ENCODE data around the gene FAM117A.

Gene FAM117A

GRCh38 chr17:49717371-49717861, 46.5 kb downstream of the FAM117A start:
- Histone ChIP-seq H3K27me3 (ENCODE audit: low read depth) (no peaks in the 10 kb centered on the region), H3K36me3 (replicated peaks) (peaks cover 12% of the 10 kb centered on the region), H3K9me3 (no peaks in the 10 kb centered on the region), H3K4me1 (no peaks in the 10 kb centered on the region), H3K4me3 (no peak overlapping the region)
- no peak for DNase-seq (ENCODE audit: low spot score in 2 of 2)
- in situ Hi-C loops (cut with MboI; ENCODE audit: low sequenced_read_pairs): no loop called here

- no peaks in the 10 kb centered on the region for H3K4me1 ChIP-seq
- no peaks in the 10 kb centered on the region for H3K27me3 ChIP-seq (ENCODE audit: low read depth)
- no peak overlapping the region for H3K4me3 ChIP-seq
- no peak for DNase-seq (ENCODE audit: low spot score in 2 of 2)
- no peaks in the 10 kb centered on the region for H3K9me3 ChIP-seq
- H3K36me3 ChIP-seq (replicated peaks): peaks cover 12% of the 10 kb centered on the region
- in situ Hi-C loops (cut with MboI; ENCODE audit: low sequenced_read_pairs): no loop called here
Measured at GRCh38 chr17:49716668-49717364, 47.1 kb downstream of the FAM117A start.

DNA sequence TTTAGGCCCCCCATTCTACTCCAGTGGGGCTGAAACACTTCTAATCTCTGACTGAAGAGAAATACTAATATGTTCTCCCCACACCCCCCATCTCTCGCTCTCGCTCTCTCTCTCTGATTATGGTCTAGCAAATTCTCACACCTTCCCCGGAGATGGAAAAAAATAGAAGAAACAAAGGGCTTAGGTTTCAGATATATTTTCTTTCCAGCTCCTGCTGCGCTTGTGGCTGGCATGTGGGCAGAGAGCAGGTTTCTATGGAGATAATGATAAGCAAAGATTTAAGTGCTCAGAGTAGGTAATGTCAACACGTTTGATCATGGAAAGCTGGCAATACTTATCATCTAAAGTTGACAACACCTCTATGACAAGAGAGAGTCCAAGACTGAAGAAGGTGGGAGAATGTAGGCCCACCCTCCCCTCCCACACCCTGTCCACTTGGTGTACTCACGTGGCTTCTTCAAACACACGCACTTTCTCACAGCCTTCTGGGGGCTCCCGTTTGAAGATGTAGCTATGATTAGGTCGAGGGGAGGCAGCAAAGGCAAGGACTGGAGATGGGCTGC, 48.1 kb downstream of the FAM117A start:
- H3K4me1 ChIP-seq: no peaks in the 10 kb centered on the region
- DNase-seq (ENCODE audit: low spot score in 2 of 2): no peak
- no peaks in the 10 kb centered on the region for H3K27me3 ChIP-seq (ENCODE audit: low read depth)
- no peak overlapping the region for H3K4me3 ChIP-seq
- H3K9me3 ChIP-seq: no peaks in the 10 kb centered on the region
- H3K36me3 ChIP-seq (replicated peaks): peaks cover 12% of the 10 kb centered on the region
- in situ Hi-C loops (cut with MboI; ENCODE audit: low sequenced_read_pairs): no loop called here

DNA sequence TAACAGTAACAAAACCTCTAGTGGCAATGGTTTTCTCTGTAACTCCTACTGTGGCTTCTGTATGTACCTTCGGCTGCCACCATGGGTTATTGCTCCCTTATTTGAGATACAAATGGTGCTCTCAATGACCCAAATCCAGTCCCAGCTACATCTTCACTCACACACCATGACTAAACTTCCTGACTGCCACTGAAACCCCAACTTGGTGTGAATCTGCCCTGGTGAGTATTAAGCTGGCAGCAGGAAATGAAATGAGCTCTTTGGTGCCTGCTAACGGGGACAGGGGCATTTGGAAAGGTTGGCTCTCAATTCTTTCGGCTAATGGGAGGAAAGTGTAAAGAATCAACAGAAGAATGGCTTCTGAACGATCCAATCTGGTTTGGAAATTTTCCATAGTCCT, 48.7 kb downstream of the FAM117A start:
- H3K27me3 ChIP-seq (ENCODE audit: low read depth): no peaks in the 10 kb centered on the region
- in situ Hi-C loops (cut with MboI; ENCODE audit: low sequenced_read_pairs): no loop called here
- no peak overlapping the region for H3K4me3 ChIP-seq
- H3K9me3 ChIP-seq: no peaks in the 10 kb centered on the region
- H3K4me1 ChIP-seq: no peaks in the 10 kb centered on the region
- no peak for DNase-seq (ENCODE audit: low spot score in 2 of 2)
- H3K36me3 ChIP-seq (replicated peaks): peaks cover 12% of the 10 kb centered on the region

- no peak for DNase-seq (ENCODE audit: low spot score in 2 of 2)
- no peaks in the 10 kb centered on the region for H3K9me3 ChIP-seq
- H3K27me3 ChIP-seq (ENCODE audit: low read depth): no peaks in the 10 kb centered on the region
- peaks cover 26% of the 10 kb centered on the region for H3K36me3 ChIP-seq (replicated peaks)
- peaks cover 9% of the 10 kb centered on the region for H3K4me1 ChIP-seq
- H3K4me3 ChIP-seq: peak overlapping the region; percentile 95
- in situ Hi-C loops (cut with MboI; ENCODE audit: low sequenced_read_pairs): loop anchor here (10.0 kb wide), 3 partner anchors 136 to 304 kb away; partner anchors contain the start of genes DLX3 and TAC4
Measured at GRCh38 chr17:49708515-49709183, 55.3 kb downstream of the FAM117A start.

- peaks cover 9% of the 10 kb centered on the region for H3K4me1 ChIP-seq
Measured at GRCh38 chr17:49707608-49708514, 56.1 kb downstream of the FAM117A start, which contains the start of gene SLC35B1. Gene SLC35B1, minus strand, starts transcription at chr17:49707964. Its CDS starts 131 bp downstream, at chr17:49707833.

DNA sequence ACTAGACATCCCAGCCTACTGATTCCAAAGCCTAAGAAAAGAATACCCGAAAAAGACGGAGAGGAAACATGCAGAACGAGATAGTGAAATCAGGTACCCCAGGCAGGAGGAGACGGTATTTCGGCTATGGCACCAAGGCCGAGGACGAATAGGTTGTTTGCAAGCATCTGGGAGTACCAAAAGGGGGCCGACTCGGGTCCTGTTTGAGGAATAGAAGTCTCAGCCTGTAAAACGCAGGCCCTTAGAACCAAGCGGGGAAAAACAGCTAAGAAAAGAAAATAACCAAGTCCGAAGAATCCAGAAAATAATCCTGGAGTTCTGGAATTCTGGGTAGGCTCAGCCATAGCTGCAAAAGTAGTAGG, 56.7 kb downstream of the FAM117A start:
- Histone ChIP-seq H3K4me3 (peak overlapping the region; percentile 95), H3K4me1 (peaks cover 9% of the 10 kb centered on the region), H3K9me3 (no peaks in the 10 kb centered on the region), H3K36me3 (replicated peaks) (peaks cover 41% of the 10 kb centered on the region), H3K27me3 (ENCODE audit: low read depth) (no peaks in the 10 kb centered on the region)
- in situ Hi-C loops (cut with MboI; ENCODE audit: low sequenced_read_pairs): loop anchor here (10.0 kb wide), 3 partner anchors 138 to 302 kb away; partner anchors contain the start of genes DLX3 and TAC4
- DNase-seq (ENCODE audit: low spot score in 2 of 2): peak in 1 of 2 experiments; percentile 20

More at GRCh38 chr17:49707608-49708514, 56.1 kb downstream of the FAM117A start, which contains the start of gene SLC35B1:
- H3K4me3 ChIP-seq: peak within 1 kb of the TSS; percentile 95
- H3K36me3 ChIP-seq (replicated peaks): peaks cover 34% of the 10 kb centered on the region
- no peaks in the 10 kb centered on the region for H3K27me3 ChIP-seq (ENCODE audit: low read depth)
- peak; percentile 98 to 99 for DNase-seq (ENCODE audit: low spot score in 2 of 2)
- H3K9me3 ChIP-seq: no peaks in the 10 kb centered on the region
- in situ Hi-C loops (cut with MboI; ENCODE audit: low sequenced_read_pairs): loop anchor here (10.0 kb wide), 3 partner anchors 137 to 303 kb away; partner anchors contain the start of genes DLX3 and TAC4

- H3K4me1 ChIP-seq: peaks cover 9% of the 10 kb centered on the region
- in situ Hi-C loops (cut with MboI; ENCODE audit: low sequenced_read_pairs): loop anchor here (10.0 kb wide), 3 partner anchors 140 to 300 kb away; partner anchors contain the start of genes DLX3 and TAC4
- no peak for DNase-seq (ENCODE audit: low spot score in 2 of 2)
- no peaks in the 10 kb centered on the region for H3K27me3 ChIP-seq (ENCODE audit: low read depth)
- H3K36me3 ChIP-seq (replicated peaks): peaks cover 60% of the 10 kb centered on the region
- H3K9me3 ChIP-seq: no peaks in the 10 kb centered on the region
- no peak overlapping the region for H3K4me3 ChIP-seq
Measured at GRCh38 chr17:49705254-49705653, 58.7 kb downstream of the FAM117A start.

DNA sequence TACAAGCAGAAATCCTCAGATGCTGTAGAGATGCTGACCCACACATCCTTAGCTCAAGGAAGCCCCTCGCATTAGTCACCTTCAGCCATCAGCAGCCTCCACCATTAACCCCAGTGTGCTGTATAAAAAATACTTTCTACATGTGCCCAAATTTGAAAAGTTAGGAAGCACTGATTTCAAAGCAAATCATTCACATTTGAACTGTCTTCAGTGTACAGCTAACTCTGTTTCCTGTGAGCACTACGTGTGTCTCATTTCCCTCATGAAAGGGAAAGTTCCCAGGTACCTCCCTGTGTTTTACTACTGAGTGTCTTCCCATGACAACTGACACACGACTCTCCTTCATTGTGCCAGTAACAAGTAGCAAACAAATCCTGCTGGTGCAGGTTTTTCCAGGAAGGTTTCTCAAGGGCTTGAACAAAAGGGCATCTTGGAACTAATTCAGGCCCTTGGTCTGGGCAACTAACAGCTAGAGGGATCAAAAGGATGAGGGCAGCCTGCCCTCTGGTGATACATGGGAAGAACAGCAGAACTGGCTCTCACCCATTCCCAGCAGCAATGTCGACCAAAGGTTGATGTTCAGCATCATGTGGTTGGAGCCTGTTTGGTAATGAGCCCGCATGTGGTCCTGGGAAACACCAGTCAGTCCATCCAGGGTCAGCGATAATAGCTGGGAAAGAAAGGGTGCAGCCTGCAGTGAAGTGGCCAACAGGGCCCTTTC, 60.2 kb downstream of the FAM117A start:
- H3K4me3 ChIP-seq: no peak overlapping the region
- peak; percentile 12 to 20 for DNase-seq (ENCODE audit: low spot score in 2 of 2)
- H3K9me3 ChIP-seq: no peaks in the 10 kb centered on the region
- in situ Hi-C loops (cut with MboI; ENCODE audit: low sequenced_read_pairs): loop anchor here (10.0 kb wide), 3 partner anchors 141 to 299 kb away; partner anchors contain the start of genes DLX3 and TAC4
- H3K36me3 ChIP-seq (replicated peaks): peaks cover 60% of the 10 kb centered on the region
- H3K27me3 ChIP-seq (ENCODE audit: low read depth): no peaks in the 10 kb centered on the region
- H3K4me1 ChIP-seq: peaks cover 9% of the 10 kb centered on the region

DNA sequence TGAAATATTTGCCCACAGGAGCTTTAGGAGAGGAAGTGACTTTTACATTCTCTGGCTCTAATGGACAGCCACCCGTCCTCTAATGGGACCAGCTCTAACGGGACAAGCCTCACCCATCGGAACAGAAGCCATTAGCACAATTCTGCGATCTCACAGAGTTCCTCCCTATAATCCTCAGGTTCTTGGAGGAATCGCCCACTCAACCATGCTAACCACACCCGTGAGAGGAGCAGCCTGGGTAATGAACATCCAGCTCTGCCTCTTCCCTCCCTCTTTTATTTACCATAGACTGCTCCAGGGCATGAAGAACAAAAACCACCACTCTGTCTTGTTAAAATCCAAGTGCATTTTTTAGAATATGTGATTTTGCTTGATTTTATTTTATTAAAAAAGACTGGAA, 63.0 kb downstream of the FAM117A start:
- Histone ChIP-seq H3K4me3 (no peak overlapping the region), H3K9me3 (no peaks in the 10 kb centered on the region), H3K27me3 (ENCODE audit: low read depth) (no peaks in the 10 kb centered on the region), H3K4me1 (no peaks in the 10 kb centered on the region), H3K36me3 (replicated peaks) (peaks cover 56% of the 10 kb centered on the region)
- in situ Hi-C loops (cut with MboI; ENCODE audit: low sequenced_read_pairs): loop anchor here (10.0 kb wide), 3 partner anchors 144 to 296 kb away; partner anchors contain the start of genes DLX3 and TAC4
- DNase-seq (ENCODE audit: low spot score in 2 of 2): no peak

DNA sequence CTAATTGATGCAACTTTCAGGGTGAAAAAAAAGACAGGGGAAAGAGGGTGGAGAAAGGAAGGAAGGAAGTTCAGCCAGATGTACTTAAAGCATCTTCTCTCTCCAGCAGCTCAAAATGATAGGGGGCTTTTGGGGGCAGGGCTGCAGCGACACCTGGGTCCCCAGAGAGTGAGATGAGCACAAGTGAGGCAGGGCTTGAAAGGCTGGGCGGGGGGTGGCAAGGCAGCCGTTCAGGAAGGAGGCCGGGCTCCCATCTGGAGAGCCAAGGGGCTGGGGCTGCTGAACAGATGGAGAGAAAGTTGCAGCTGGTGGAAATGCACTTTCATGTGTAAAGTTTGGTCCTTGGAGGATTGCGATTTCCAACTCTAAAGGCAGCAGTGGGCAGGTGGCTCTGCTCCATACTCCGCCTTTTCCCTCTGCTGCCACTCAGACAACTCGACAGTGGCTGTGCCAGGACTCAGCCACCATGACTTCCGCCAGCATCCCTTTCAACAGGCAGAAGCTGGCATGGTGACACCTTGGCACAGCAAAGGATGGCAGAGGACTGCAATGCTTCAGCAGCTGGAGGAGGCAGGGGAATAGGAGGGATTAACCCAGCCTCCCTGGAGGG, 63.9 kb downstream of the FAM117A start:
- no peak overlapping the region for H3K4me3 ChIP-seq
- H3K4me1 ChIP-seq: no peaks in the 10 kb centered on the region
- DNase-seq (ENCODE audit: low spot score in 2 of 2): no peak
- in situ Hi-C loops (cut with MboI; ENCODE audit: low sequenced_read_pairs): loop anchor here (5.0 to 10.0 kb wide), 4 partner anchors 128 to 295 kb away; partner anchors contain the start of genes DLX3 and TAC4
- H3K36me3 ChIP-seq (replicated peaks): peaks cover 48% of the 10 kb centered on the region
- no peaks in the 10 kb centered on the region for H3K27me3 ChIP-seq (ENCODE audit: low read depth)
- no peaks in the 10 kb centered on the region for H3K9me3 ChIP-seq

DNA sequence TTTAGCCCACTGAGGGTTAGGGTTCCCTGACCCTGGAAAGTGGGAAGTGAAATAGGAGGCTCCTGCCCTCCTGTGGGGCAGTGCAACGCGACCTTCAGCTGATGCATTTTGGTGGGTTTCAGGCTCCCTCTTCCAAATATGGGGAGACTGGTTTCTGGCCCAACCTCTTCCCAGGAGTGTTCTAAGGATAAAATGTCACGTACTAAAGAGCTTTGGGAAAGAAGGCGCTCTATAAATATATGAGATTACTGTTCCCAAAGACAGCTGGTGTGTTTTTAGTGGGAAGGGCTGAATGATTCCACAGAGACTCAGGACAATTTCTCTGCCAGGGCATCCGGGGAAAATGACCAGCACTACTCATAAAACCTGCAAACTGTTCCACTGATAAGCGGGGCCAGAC, 65.9 kb downstream of the FAM117A start:
- no peak for DNase-seq (ENCODE audit: low spot score in 2 of 2)
- H3K9me3 ChIP-seq: no peaks in the 10 kb centered on the region
- no peaks in the 10 kb centered on the region for H3K27me3 ChIP-seq (ENCODE audit: low read depth)
- H3K36me3 ChIP-seq (replicated peaks): peaks cover 28% of the 10 kb centered on the region
- H3K4me1 ChIP-seq: no peaks in the 10 kb centered on the region
- no peak overlapping the region for H3K4me3 ChIP-seq
- in situ Hi-C loops (cut with MboI; ENCODE audit: low sequenced_read_pairs): loop anchor here (5.0 kb wide), 1 partner anchor 126 kb away; no protein-coding TSS in a partner anchor
